ENCODE results near the gene WNT9A. TPM values are rescaled to one million over a fixed set of nuclear protein-coding genes. Genes with fewer than 3 reads are reported as not detected.

Gene WNT9A
- total RNA-seq, 1 experiment from 2014 or later = 1.5 TPM

GRCh38 chr1:227889863-227890405 lies 57.8 kb downstream of the WNT9A start:
- TF ChIP-seq, protein P1, sequence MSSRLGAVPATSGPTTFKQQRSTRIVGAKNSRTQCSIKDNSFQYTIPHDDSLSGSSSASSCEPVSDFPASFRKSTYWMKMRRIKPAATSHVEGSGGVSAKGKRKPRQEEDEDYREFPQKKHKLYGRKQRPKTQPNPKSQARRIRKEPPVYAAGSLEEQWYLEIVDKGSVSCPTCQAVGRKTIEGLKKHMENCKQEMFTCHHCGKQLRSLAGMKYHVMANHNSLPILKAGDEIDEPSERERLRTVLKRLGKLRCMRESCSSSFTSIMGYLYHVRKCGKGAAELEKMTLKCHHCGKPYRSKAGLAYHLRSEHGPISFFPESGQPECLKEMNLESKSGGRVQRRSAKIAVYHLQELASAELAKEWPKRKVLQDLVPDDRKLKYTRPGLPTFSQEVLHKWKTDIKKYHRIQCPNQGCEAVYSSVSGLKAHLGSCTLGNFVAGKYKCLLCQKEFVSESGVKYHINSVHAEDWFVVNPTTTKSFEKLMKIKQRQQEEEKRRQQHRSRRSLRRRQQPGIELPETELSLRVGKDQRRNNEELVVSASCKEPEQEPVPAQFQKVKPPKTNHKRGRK (CRISPR knock-in tag; IDR thresholded peaks at IDR 0.05; ENCODE audit: borderline replicate concordance) = no peak
- TF ChIP-seq CTCF (IDR thresholded peaks at IDR 0.05) = no peak
- no peak for TF ChIP-seq NFATC4 (CRISPR knock-in tag; IDR thresholded peaks at IDR 0.05)
- no peak for TF ChIP-seq MAX (CRISPR knock-in tag; IDR thresholded peaks at IDR 0.05)
- no peak for TF ChIP-seq IRF2 (CRISPR knock-in tag; IDR thresholded peaks at IDR 0.05; ENCODE audit: borderline replicate concordance, low read depth)
- TF ChIP-seq TEAD4 (CRISPR knock-in tag; IDR thresholded peaks at IDR 0.05) = no peak
- TF ChIP-seq HMGXB4 (CRISPR knock-in tag; IDR thresholded peaks at IDR 0.05) = no peak
- TF ChIP-seq OVOL2 (CRISPR knock-in tag; IDR thresholded peaks at IDR 0.05; ENCODE audit: borderline replicate concordance) = no peak
- TF ChIP-seq GTF2I (CRISPR knock-in tag; conservative IDR thresholded peaks at IDR 0.05) = no peak
- no peak for TF ChIP-seq FOXP1 (CRISPR knock-in tag; IDR thresholded peaks at IDR 0.05; ENCODE audit: borderline replicate concordance)
- no peak for TF ChIP-seq ZNF423 (CRISPR knock-in tag; IDR thresholded peaks at IDR 0.05)
- no peak for TF ChIP-seq STAT6 (CRISPR knock-in tag; conservative IDR thresholded peaks at IDR 0.05; ENCODE audit: low read depth)
- no peak for TF ChIP-seq TP53 (CRISPR knock-in tag; IDR thresholded peaks at IDR 0.05)
- DNase-seq (ENCODE audit: low spot score) (no peak), ATAC-seq (no peak)
- H3K4me1 Mint-ChIP-seq = peaks cover 9% of the 10 kb centered on the region
- no peaks in the 10 kb centered on the region for H3K36me3 Mint-ChIP-seq
- H3K27ac Mint-ChIP-seq = no peak overlapping the region
- CTCF ChIA-PET = no interaction called here
- H3K9me3 Mint-ChIP-seq = no peaks in the 10 kb centered on the region
- POLR2A ChIA-PET = no interaction called here
- no peaks in the 10 kb centered on the region; the same call in 1 of the 2 replicates for H3K27me3 Mint-ChIP-seq (ENCODE audit: low read depth)
- H3K4me3 Mint-ChIP-seq = no peak overlapping the region

DNA sequence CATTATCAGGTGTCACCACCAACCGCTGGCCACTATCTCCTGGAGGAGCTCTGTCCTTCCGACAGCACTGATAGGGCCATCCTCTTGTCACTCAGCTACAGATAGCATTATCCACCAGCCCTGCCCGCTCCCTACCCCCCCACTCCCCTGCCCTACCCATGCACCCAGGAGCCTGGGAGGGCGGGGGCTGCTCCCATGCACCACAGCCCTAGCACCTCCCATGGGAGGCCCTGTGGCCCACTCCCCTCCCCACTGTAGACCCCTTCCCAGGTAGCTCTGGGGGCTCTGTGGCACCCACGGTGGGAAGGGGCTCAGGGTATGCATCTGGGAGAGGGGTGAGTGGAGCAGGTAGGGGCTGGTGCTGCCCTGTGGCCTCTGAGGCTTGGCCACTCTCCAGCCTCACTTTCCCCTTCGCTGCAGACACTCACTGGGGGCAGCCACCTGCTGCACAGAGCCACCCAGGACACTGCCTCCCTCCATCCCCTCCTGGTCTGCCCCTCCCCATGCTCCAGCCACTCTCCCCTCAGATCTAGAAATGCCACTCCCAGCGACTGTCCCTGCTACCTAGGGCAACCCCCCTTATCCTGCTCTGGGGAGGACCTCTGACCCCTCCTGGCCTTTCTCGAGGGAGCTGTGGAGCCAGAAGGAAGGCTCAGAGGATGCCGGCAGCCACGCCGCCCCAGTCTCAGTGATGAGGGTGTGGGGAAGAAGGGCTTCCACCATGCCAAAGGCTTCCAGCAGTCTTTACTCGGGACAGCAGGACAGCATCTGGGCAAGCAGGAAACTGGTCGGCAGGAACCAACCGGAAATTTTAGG lies 58.5 kb downstream of the WNT9A start:
- Mint-ChIP-seq H3K27me3 (ENCODE audit: low read depth) (no peaks in the 10 kb centered on the region; the same call in 1 of the 2 replicates), H3K4me1 (peaks cover 9% of the 10 kb centered on the region), H3K9me3 (no peaks in the 10 kb centered on the region), H3K4me3 (no peak overlapping the region), H3K27ac (no peak overlapping the region), H3K36me3 (no peaks in the 10 kb centered on the region)
- ATAC-seq = no peak
- POLR2A ChIA-PET = no interaction called here
- DNase-seq (ENCODE audit: low spot score) = no peak
- CTCF ChIA-PET = no interaction called here
- TF ChIP-seq ZNF532 (CRISPR knock-in tag; IDR thresholded peaks at IDR 0.05; ENCODE audit: borderline replicate concordance) (no peak), NFYB (CRISPR knock-in tag; conservative IDR thresholded peaks at IDR 0.05; ENCODE audit: low read depth) (0 out of 2 replicates have a peak, but pooled peaks have one; percentile 15)
